H9 (cell line): ENCODE data around the gene RPUSD3. TPM values are rescaled to one million over a fixed set of nuclear protein-coding genes. Genes with fewer than 3 reads are reported as not detected.

Experiments used
- DNase-seq: peaks from one replicate; pipeline ENCODE4 v3.0.0-alpha.2; 2017
- H2AFZ ChIP-seq: one replicate; pipeline ENCODE4 v1.6.1; 2013; ENCODE audit warnings: mild to moderate bottlenecking, low read length, control low read depth, moderate library complexity
- H2AK5ac ChIP-seq: 2 replicates; pipeline ENCODE4 v1.6.1; 2013; ENCODE audit warnings: low read length, control low read depth, mixed read lengths; ENCODE audit not compliant: insufficient read length
- H2BK120ac ChIP-seq: one replicate; pipeline ENCODE4 v1.6.1; 2013; ENCODE audit warnings: low read depth, mild to moderate bottlenecking, low read length, control low read depth, inconsistent platforms; ENCODE audit not compliant: poor library complexity, severe bottlenecking
- H2BK12ac ChIP-seq: 2 replicates; pipeline ENCODE4 v1.6.1; 2013; ENCODE audit warnings: low read length, control low read depth, mixed read lengths, low read depth; ENCODE audit not compliant: insufficient read length
- H2BK15ac ChIP-seq: 2 replicates; pipeline ENCODE4 v1.6.1; 2013; ENCODE audit warnings: low read depth, low read length, control low read depth
- H2BK20ac ChIP-seq: one replicate; pipeline ENCODE4 v1.6.1; 2013; ENCODE audit warnings: low read depth, mild to moderate bottlenecking, low read length, control low read depth, inconsistent platforms; ENCODE audit not compliant: poor library complexity, severe bottlenecking
- H2BK5ac ChIP-seq: 2 replicates; pipeline ENCODE4 v1.6.1; 2013; ENCODE audit warnings: low read length, control low read depth, mixed read lengths; ENCODE audit not compliant: insufficient read length
- H3K14ac ChIP-seq: 2 replicates; pipeline ENCODE4 v1.6.1; 2013; ENCODE audit warnings: low read length, control low read depth; ENCODE audit not compliant: insufficient read depth
- H3K18ac ChIP-seq: 2 replicates; pipeline ENCODE4 v1.6.1; 2013; ENCODE audit warnings: low read depth, mild to moderate bottlenecking, mixed read lengths, low read length, control low read depth; ENCODE audit not compliant: insufficient read length
- H3K23ac ChIP-seq: 2 replicates; pipeline ENCODE4 v1.6.1; 2013; ENCODE audit warnings: low read length, control low read depth, mixed read lengths, low read depth; ENCODE audit not compliant: insufficient read length
- H3K23me2 ChIP-seq: 2 replicates; pipeline ENCODE4 v1.6.1; 2013; ENCODE audit warnings: low read depth, mild to moderate bottlenecking, mixed read lengths, low read length, control low read depth; ENCODE audit not compliant: insufficient read length, poor library complexity, severe bottlenecking
- H3K27ac ChIP-seq: 2 replicates; pipeline ENCODE4 v1.5.1; 2013; ENCODE audit warnings: low read length, control low read depth, mixed read lengths, low read depth; ENCODE audit not compliant: insufficient read length
- H3K27me3 ChIP-seq: 2 replicates; pipeline ENCODE4 v1.6.1; 2013; ENCODE audit warnings: low read length, control low read depth, inconsistent platforms; ENCODE audit not compliant: insufficient read depth
- H3K4ac ChIP-seq: 2 replicates; pipeline ENCODE4 v1.6.1; 2013; ENCODE audit warnings: low read depth, mild to moderate bottlenecking, control low read depth, inconsistent platforms, low read length, moderate library complexity
- H3K4me1 ChIP-seq: 2 replicates; pipeline ENCODE4 v1.6.1; 2013; ENCODE audit warnings: low read length, control low read depth, inconsistent platforms; ENCODE audit not compliant: insufficient read depth
- H3K4me2 ChIP-seq: 2 replicates; pipeline ENCODE4 v1.6.1; 2013; ENCODE audit warnings: low read length, control low read depth, mixed read lengths; ENCODE audit not compliant: insufficient read length, insufficient read depth
- H3K56ac ChIP-seq: 2 replicates; pipeline ENCODE4 v1.6.1; 2013; ENCODE audit warnings: low read depth, mild to moderate bottlenecking, mixed read lengths, low read length, control low read depth; ENCODE audit not compliant: insufficient read length
- H3K79me1 ChIP-seq: 2 replicates; pipeline ENCODE4 v1.6.1; 2013; ENCODE audit warnings: low read depth, mild to moderate bottlenecking, moderate library complexity, low read length, control low read depth, inconsistent platforms; ENCODE audit not compliant: insufficient read depth, poor library complexity, severe bottlenecking
- H3K79me2 ChIP-seq: 2 replicates; pipeline ENCODE4 v1.6.1; 2013; ENCODE audit warnings: low read length, control low read depth, inconsistent platforms; ENCODE audit not compliant: insufficient read depth
- H3K9ac ChIP-seq: 2 replicates; pipeline ENCODE4 v1.6.1; 2013; ENCODE audit warnings: low read length, control low read depth, mixed read lengths; ENCODE audit not compliant: insufficient read length; ENCODE audit errors: extremely low read depth
- H3K9me3 ChIP-seq: one replicate; pipeline ENCODE4 v1.6.1; 2013; ENCODE audit warnings: low read depth, low read length, inconsistent platforms; ENCODE audit not compliant: control insufficient read depth
- H3T11ph ChIP-seq: one replicate; pipeline ENCODE4 v1.6.1; 2013; ENCODE audit warnings: mild to moderate bottlenecking, low read length, control low read depth, inconsistent platforms
- H4K20me1 ChIP-seq: one replicate; pipeline ENCODE4 v1.6.1; 2013; ENCODE audit not compliant: control insufficient read depth, insufficient read length, insufficient read depth
- H4K5ac ChIP-seq: 2 replicates; pipeline ENCODE4 v1.6.1; 2013; ENCODE audit warnings: low read depth, mild to moderate bottlenecking, mixed read lengths, low read length, control low read depth; ENCODE audit not compliant: insufficient read length
- H4K8ac ChIP-seq: replicated peaks from 2 replicates; pipeline ENCODE4 v1.6.1; 2013; ENCODE audit warnings: low read length, control low read depth, mixed read lengths, low read depth; ENCODE audit not compliant: insufficient read length
- H4K91ac ChIP-seq: 2 replicates; pipeline ENCODE4 v1.6.1; 2013; ENCODE audit warnings: low read depth, mild to moderate bottlenecking, moderate library complexity, mixed read lengths, low read length, control low read depth; ENCODE audit not compliant: insufficient read length
- H3K27ac Mint-ChIP-seq, 3 experiments: 2 replicates in 2 of 3; 3 replicates in 1 of 3; pipeline ENCODE4 v1.8.0; 2020 to 2021; ENCODE audit warnings: mixed read lengths in 3 of 3, mild to moderate bottlenecking in 1 of 3, moderate library complexity in 1 of 3
- H3K27me3 Mint-ChIP-seq: 2 replicates; pipeline ENCODE4 v1.8.0; 2021; ENCODE audit warnings: low read depth, mild to moderate bottlenecking, moderate library complexity, mixed read lengths
- H3K36me3 Mint-ChIP-seq, 3 experiments: 2 replicates in 2 of 3; 3 replicates in 1 of 3; pipeline ENCODE4 v1.8.0; 2020 to 2021; ENCODE audit warnings: low read depth in 3 of 3, mixed read lengths in 3 of 3; ENCODE audit not compliant: insufficient read depth in 1 of 3
- H3K4me1 Mint-ChIP-seq, 2 experiments: 2 replicates each; pipeline ENCODE4 v1.8.0; 2020; ENCODE audit warnings: mixed read lengths in 2 of 2
- H3K4me3 Mint-ChIP-seq, 2 experiments: 2 replicates in 1 of 2; 3 replicates in 1 of 2; pipeline ENCODE4 v1.8.0; 2020 to 2021; ENCODE audit warnings: mild to moderate bottlenecking in 2 of 2, mixed read lengths in 2 of 2, moderate library complexity in 1 of 2
- H3K9me3 Mint-ChIP-seq, 2 experiments: 2 replicates in 1 of 2; 3 replicates in 1 of 2; pipeline ENCODE4 v1.8.0; 2020; ENCODE audit warnings: mild to moderate bottlenecking in 2 of 2, mixed read lengths in 2 of 2, moderate library complexity in 1 of 2
- WGBS: extraction: QIAGEN DNeasy Blood & Tissue Kit; methylation state at CpG from one replicate; pipeline ENCODE4 v1.1.7; 2013; ENCODE audit warnings: missing lambda C conversion rate, low lambda C conversion rate, mixed read lengths; ENCODE audit not compliant: insufficient read length; ENCODE audit errors: extremely low coverage; 5-methylcytosine and 5-hydroxymethylcytosine counted together
- total RNA-seq: library from RNA; stranded (reverse); gene quantifications from 2 replicates; pipeline ENCODE4 v1.2.1, GENCODE V29; 2021
- TF ChIP-seq, protein P1 (sequence below): fragments of 200-600 bp; sonication (generic); conservative IDR thresholded peaks from 3 replicates; pipeline ENCODE4 v1.8.0; 2021; ENCODE audit warnings: antibody characterized with exemption, mild to moderate bottlenecking

RPUSD3 gene
- total RNA-seq, 1 experiment from 2014 or later, result 59.5 TPM

DNA sequence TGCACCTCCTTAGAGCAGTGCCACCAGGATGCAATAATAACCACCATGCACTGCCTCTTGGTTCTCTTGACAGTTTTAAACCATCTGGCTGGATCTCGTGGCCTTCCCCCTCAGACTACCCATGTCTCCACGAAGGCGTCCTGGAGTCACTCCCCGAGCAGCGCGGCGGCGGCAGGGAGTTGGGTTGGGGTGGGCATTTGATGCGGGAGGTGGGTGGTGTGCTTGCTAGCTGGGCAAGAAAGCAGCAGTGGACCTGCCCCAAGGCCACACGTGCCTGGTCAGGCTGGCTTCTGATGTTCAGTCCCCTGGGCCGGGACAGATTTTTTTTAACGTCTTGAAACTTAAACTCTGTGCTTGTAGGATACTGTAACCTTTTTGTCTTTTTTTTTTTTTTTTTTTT, 37.7 kb downstream of the RPUSD3 start:
- no peak overlapping the region for H3K56ac ChIP-seq
- no peaks in the 10 kb centered on the region for H3K9me3 Mint-ChIP-seq
- no peaks in the 10 kb centered on the region for H3K4me1 ChIP-seq
- no CpG with 5 or more reads among the region's 12 CpGs for WGBS
- no peak overlapping the region for H4K91ac ChIP-seq
- no peaks in the 10 kb centered on the region for H3K9me3 ChIP-seq
- no peaks in the 10 kb centered on the region for H4K20me1 ChIP-seq
- no peak overlapping the region for H4K5ac ChIP-seq
- no peak overlapping the region for H2AFZ ChIP-seq
- no peaks in the 10 kb centered on the region for H3K79me2 ChIP-seq
- no peak overlapping the region for H3K27ac Mint-ChIP-seq
- peaks cover 8% of the 10 kb centered on the region for H3K27me3 Mint-ChIP-seq
- no peak overlapping the region for H3K9ac ChIP-seq
- H2BK20ac ChIP-seq, result no peak overlapping the region
- no peak overlapping the region for H3K23ac ChIP-seq
- peaks cover 7% of the 10 kb centered on the region for H3K23me2 ChIP-seq
- DNase-seq, result no peak
- no peak overlapping the region for H2BK120ac ChIP-seq
- no peak overlapping the region for H3K27ac ChIP-seq
- no peak overlapping the region for H3K18ac ChIP-seq
- no peak overlapping the region for H3K4me3 Mint-ChIP-seq
- TF ChIP-seq, protein P1, sequence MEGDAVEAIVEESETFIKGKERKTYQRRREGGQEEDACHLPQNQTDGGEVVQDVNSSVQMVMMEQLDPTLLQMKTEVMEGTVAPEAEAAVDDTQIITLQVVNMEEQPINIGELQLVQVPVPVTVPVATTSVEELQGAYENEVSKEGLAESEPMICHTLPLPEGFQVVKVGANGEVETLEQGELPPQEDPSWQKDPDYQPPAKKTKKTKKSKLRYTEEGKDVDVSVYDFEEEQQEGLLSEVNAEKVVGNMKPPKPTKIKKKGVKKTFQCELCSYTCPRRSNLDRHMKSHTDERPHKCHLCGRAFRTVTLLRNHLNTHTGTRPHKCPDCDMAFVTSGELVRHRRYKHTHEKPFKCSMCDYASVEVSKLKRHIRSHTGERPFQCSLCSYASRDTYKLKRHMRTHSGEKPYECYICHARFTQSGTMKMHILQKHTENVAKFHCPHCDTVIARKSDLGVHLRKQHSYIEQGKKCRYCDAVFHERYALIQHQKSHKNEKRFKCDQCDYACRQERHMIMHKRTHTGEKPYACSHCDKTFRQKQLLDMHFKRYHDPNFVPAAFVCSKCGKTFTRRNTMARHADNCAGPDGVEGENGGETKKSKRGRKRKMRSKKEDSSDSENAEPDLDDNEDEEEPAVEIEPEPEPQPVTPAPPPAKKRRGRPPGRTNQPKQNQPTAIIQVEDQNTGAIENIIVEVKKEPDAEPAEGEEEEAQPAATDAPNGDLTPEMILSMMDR, result no peak
- no peak overlapping the region for H2BK5ac ChIP-seq
- H4K8ac ChIP-seq, result no peak overlapping the region
- H3K79me1 ChIP-seq, result no peaks in the 10 kb centered on the region
- no peak overlapping the region for H3K4me2 ChIP-seq
- peaks cover 20 to 22% of the 10 kb centered on the region in 2 experiments for H3K4me1 Mint-ChIP-seq
- no peak overlapping the region for H2AK5ac ChIP-seq
- no peak overlapping the region for H2BK15ac ChIP-seq
- no peaks in the 10 kb centered on the region for H3K27me3 ChIP-seq
- no peak overlapping the region for H2BK12ac ChIP-seq
- no peak overlapping the region for H3K14ac ChIP-seq
- peaks cover 32 to 57% (median 48%) of the 10 kb centered on the region in 3 experiments; a peak in 6 of 7 replicates for H3K36me3 Mint-ChIP-seq
- H3K4ac ChIP-seq, result no peak overlapping the region
- no peak overlapping the region for H3T11ph ChIP-seq
